Naive B cell (primary cell): Measurements from ENCODE around the gene NCS1. TPM values are rescaled to one million over a fixed set of nuclear protein-coding genes. Genes with fewer than 3 reads are reported as not detected.

Source experiments
- ATAC-seq, 2 donors: fragments of 150-1000 bp; cut with Tn5 transposase; 2 replicates each; pipeline ENCODE4 v1.10.0; 2021; ENCODE audit warnings: low read depth in 2 of 2, mild to moderate bottlenecking in 2 of 2, moderate library complexity in 2 of 2
- DNase-seq: peaks from one replicate; pipeline ENCODE4 v3.0.0; 2022
- H3K27ac Mint-ChIP-seq, 6 donors: one replicate each; pipeline ENCODE4 v1.8.0; 2020 to 2022; ENCODE audit warnings: mild to moderate bottlenecking in 6 of 6, mixed read lengths in 6 of 6, moderate library complexity in 5 of 6, inconsistent platforms in 2 of 6
- H3K27me3 Mint-ChIP-seq, 3 donors: one replicate each; pipeline ENCODE4 v1.8.0; 2021 to 2022; ENCODE audit warnings: mixed read lengths in 3 of 3, mild to moderate bottlenecking in 1 of 3
- H3K36me3 Mint-ChIP-seq, 2 donors: one replicate each; pipeline ENCODE4 v1.8.0; 2020 to 2022; ENCODE audit warnings: mixed read lengths in 2 of 2, inconsistent platforms in 1 of 2, mild to moderate bottlenecking in 1 of 2
- H3K4me1 Mint-ChIP-seq, 3 donors: one replicate each; pipeline ENCODE4 v1.8.0; 2020 to 2022; ENCODE audit warnings: mixed read lengths in 3 of 3, inconsistent platforms in 1 of 3, mild to moderate bottlenecking in 1 of 3, moderate library complexity in 1 of 3
- H3K4me3 Mint-ChIP-seq, 8 donors: one replicate each; pipeline ENCODE4 v1.8.0; 2020 to 2022; ENCODE audit warnings: mild to moderate bottlenecking in 8 of 8, mixed read lengths in 8 of 8, moderate library complexity in 8 of 8, inconsistent platforms in 2 of 8
- H3K9me3 Mint-ChIP-seq, 7 donors: one replicate each; pipeline ENCODE4 v1.8.0; 2020 to 2022; ENCODE audit warnings: mixed read lengths in 7 of 7, mild to moderate bottlenecking in 5 of 7, inconsistent platforms in 2 of 7, moderate library complexity in 1 of 7
- polyA plus RNA-seq, 6 donors: library from polyadenylated mRNA; unstranded; fragments of 300-500 nt; fragmentation: Illumina TruSeq; gene quantifications; one replicate each; pipeline ENCODE4 v1.2.3, GENCODE V29; 2021; ENCODE audit warnings: low read depth in 6 of 6

The NCS1 gene
- polyA plus RNA-seq, 6 donors from 2014 or later = 0.04 TPM; not detected in 5

DNA sequence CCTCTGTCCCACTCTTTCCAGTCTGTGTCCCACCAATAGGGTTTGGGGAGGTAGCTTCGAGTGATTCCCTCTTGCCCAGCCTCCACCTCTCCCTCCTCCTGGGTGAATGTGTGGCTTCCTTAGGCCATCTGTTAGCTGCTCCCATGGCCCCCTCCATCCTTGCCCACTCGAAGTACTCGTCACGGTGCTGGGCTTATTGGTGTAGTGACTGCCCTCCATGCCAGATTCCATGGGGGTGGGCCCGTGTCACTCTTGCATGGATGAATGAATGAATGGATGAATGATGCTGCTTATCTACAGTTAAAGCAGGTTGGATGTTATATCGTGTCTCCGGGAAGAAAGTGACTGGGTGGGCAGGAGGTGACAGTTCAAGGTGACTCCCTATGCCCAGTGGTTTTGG lies 112.5 kb downstream of the NCS1 start:
- H3K9me3 Mint-ChIP-seq = peaks cover 0 to under 1% (median 0%) of the 10 kb centered on the region in 7 donors

GRCh38 chr9:130285271-130285670 lies 113.1 kb downstream of the NCS1 start:
- Mint-ChIP-seq H3K27ac (no peak overlapping the region), H3K4me3 (no peak overlapping the region), H3K4me1 (no peaks in the 10 kb centered on the region), H3K9me3 (no peaks in the 10 kb centered on the region), H3K36me3 (no peaks in the 10 kb centered on the region), H3K27me3 (peaks cover 33 to 61% (median 51%) of the 10 kb centered on the region in 3 donors)
- DNase-seq (no peak), ATAC-seq (no peak)

More for the DNA sequence above, 112.5 kb downstream of the NCS1 start:
- H3K27ac Mint-ChIP-seq = no peak overlapping the region
- H3K4me1 Mint-ChIP-seq = no peaks in the 10 kb centered on the region
- H3K4me3 Mint-ChIP-seq = no peak overlapping the region
- H3K27me3 Mint-ChIP-seq = peaks cover 33 to 55% (median 48%) of the 10 kb centered on the region in 3 donors
- no peak for DNase-seq
- ATAC-seq = no peak
- H3K36me3 Mint-ChIP-seq = no peaks in the 10 kb centered on the region

DNA sequence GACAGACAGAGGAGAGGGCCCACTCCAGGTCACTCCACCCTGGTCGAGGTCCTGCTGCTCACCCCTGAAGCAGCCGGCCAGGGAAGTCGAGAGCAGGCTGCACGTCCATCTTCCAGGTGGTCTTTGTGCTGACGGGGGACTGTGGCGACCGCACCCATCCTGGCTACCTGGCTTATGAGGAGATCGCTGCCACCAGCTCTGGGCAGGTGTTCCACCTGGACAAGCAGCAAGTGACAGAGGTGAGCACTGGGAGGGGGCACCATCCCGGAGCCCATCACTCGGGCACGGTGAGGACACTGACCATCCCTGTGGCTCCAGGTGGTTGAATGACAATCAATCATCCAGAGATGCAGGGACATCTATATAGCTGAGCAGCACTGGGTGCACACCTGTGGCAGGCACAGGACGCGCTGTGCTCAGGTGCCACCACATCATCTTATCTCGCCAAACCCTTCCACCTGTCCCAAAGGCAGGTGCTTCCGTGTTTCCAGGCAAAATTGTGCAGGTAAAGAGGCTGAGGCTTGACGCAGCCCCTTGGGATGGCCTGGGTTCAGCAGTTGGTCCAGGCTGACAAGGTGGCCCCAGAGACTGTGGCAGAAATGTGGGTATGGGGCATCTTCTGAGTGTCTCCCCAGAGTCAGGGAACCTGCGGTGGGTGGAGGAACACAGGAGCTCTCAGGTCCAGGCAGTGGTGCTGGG lies 114.0 kb downstream of the NCS1 start:
- Mint-ChIP-seq H3K4me3 (no peak overlapping the region), H3K9me3 (no peaks in the 10 kb centered on the region), H3K27me3 (peaks cover 30 to 66% (median 52%) of the 10 kb centered on the region in 3 donors), H3K27ac (no peak overlapping the region), H3K4me1 (no peaks in the 10 kb centered on the region), H3K36me3 (no peaks in the 10 kb centered on the region)
- ATAC-seq (no peak), DNase-seq (no peak)

Other genes starting within 250 kb of the NCS1 start
- gene FNBP1, start 129.2 kb upstream of the NCS1 start, polyA plus RNA-seq = 100 to 1,000 TPM; 103 to 178 (median 154) TPM
- gene GPR107, start 118.5 kb upstream of the NCS1 start, polyA plus RNA-seq = 1 to 10 TPM in 5 of 6 donors, under 1 TPM in 1; 0.27 to 4.4 (median 3.4) TPM
- gene HMCN2, start 93.4 kb downstream of the NCS1 start, polyA plus RNA-seq = not detected